ENCODE measurements around the gene ELAVL2.

Gene ELAVL2

DNA sequence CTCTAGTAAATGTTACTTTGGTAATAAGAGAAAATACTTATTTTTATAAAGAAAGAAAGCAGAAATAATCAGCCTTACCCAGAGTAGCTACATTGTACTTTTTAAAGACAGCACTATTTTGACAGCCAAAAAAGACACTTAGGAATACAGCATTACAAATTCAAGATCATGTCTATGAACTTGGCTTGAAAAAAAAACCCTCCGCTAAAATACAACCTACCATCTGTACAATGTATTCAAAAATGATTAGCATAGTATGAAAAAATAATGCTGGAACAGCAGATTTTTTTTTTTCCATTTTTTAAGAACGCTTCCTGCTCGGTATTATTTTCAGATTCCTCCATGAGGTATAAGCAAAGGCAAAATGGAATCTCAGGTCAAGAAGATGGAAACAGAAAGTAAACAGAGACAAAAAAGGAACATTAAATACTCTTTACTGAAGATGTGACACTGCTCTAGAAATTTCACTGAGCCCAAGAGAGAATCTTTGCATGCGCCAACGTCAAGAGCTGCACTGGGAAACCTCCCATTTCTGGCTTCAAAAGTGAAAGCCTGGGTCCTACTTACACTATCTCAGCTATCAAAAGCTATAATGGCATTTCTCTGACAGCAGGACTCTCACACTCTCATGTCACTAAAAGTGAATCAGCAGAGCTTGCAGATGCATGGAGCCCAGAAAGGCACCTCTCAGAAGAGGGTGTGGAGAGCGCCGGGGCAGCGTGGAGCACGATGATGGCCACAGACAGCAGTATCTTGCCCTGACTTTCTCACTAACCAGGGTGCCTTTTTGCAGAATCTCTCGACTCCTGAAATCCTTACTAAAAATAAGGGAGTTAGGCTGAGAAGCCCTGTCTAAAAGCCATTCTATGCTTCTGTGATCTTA lies 167.4 kb downstream of the ELAVL2 start:
- DNase-seq, result no peak

DNA sequence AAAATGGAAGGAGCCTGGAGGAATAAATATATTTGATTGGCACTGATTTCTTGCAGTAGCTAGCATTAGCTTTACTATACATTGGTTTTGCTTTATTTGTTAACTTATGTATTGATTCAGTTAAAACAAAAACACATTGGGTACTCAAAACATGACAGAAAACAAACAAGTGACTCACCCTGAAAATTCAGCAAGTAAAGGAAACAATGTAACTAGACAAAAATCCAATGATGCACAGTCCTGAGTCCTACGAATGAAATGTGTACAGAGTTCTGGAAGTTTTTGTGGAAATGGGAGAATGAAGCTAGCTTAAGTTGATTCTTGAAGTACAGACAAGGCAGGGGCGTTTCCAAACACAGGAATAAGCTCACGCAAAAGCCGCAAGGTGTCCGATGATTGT lies 175.0 kb downstream of the ELAVL2 start:
- DNase-seq, result no peak

DNA sequence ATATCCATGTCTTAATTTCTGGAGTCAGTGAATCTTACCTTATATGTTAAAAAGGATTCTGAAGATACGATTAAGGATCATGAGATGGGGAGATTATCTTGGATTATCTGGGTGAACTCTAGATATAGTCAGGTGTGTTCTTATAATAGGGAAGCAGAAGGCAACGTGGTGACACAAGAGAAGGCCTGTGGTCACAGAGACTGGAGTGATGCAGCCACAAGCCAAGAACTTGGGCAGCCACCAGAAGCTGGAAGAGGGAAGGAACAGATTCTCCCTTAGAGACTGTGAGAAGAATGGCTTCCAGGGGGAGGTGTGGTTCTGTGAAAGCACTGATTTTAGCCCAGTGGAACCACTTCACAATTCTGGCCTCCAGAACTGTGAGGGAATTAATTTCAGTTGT lies 177.4 kb downstream of the ELAVL2 start:
- no peak for DNase-seq

- no peak for DNase-seq
These were observed 181.1 kb downstream of the ELAVL2 start for GRCh38 chr9:23644896-23645295.

GRCh38 chr9:23644326-23644725 lies 181.7 kb downstream of the ELAVL2 start:
- DNase-seq, result no peak

DNA sequence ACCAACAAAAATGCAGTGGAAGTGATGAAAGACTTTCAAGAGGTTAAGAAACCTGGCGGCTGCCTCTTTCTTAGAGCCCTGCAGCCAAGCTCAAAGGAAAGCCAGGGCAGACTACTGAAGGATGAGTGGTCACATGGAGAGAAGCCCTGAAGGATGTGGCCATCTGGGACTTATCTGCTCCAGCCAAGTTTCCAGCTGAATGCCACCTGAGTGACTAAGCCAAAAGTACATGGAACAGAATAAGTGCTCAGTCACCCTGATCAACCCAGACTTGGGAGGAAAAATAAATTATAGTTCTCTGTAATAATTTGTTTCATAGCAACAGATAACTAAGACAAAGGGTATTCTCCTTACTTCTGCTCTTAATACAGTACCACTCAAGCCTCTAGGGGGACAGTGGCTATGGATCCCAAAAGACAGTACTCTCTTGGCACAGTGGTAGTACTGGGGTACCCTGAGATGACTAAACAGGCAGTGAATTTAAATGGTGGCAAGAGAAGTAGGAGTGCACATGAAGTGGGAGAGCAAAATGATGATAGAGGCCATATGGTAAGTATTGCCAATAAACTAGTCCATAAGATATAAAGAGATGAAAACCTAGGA lies 182.3 kb downstream of the ELAVL2 start:
- no peak for DNase-seq
